GM18861 (cell line): Measurements from ENCODE around the gene FKBP1A.
"Not testable (repeated sequence)": the region's sequence is repeated elsewhere in the genome, so short reads cannot be mapped to it uniquely, and the experiment has no call there.

Experiments
- ATAC-seq: cut with Tn5 transposase; IDR thresholded peaks from one replicate; pipeline ENCODE4 v1.9.1; 2021; ENCODE audit not compliant: unreplicated experiment

The FKBP1A gene

GRCh38 chr20:1417790-1418189, 24.9 kb upstream of the FKBP1A start:
- ATAC-seq = no peak

- no peak for ATAC-seq
Measured at GRCh38 chr20:1417273-1417672, 24.4 kb upstream of the FKBP1A start.

- ATAC-seq = no peak
Measured at GRCh38 chr20:1415667-1416468, 23.0 kb upstream of the FKBP1A start.

- ATAC-seq = no peak
Measured at GRCh38 chr20:1414982-1415381, 22.1 kb upstream of the FKBP1A start.

GRCh38 chr20:1405801-1406200, 12.9 kb upstream of the FKBP1A start:
- no peak for ATAC-seq

GRCh38 chr20:1403624-1404023, 10.8 kb upstream of the FKBP1A start:
- ATAC-seq = no peak

GRCh38 chr20:1402149-1402548, 9.3 kb upstream of the FKBP1A start:
- no peak for ATAC-seq

GRCh38 chr20:1401451-1401907, 8.6 kb upstream of the FKBP1A start:
- ATAC-seq = no peak

- ATAC-seq = not testable (repeated sequence)
Measured at GRCh38 chr20:1399678-1400366, 7.0 kb upstream of the FKBP1A start.

- ATAC-seq = not testable (repeated sequence)
Measured at GRCh38 chr20:1398185-1398584, 5.3 kb upstream of the FKBP1A start.

- no peak for ATAC-seq
Measured at GRCh38 chr20:1397710-1398109, 4.9 kb upstream of the FKBP1A start.

- ATAC-seq = no peak
Measured at GRCh38 chr20:1396702-1397101, 3.8 kb upstream of the FKBP1A start.

- ATAC-seq = no peak
Measured at GRCh38 chr20:1396264-1396663, 3.4 kb upstream of the FKBP1A start.

- no peak for ATAC-seq
Measured at GRCh38 chr20:1394686-1395085, 1.8 kb upstream of the FKBP1A start.

GRCh38 chr20:1393507-1393882, 641 bp upstream of the FKBP1A start:
- ATAC-seq = no peak

- no peak for ATAC-seq
Measured at GRCh38 chr20:1392443-1392692, 486 bp downstream of the FKBP1A start.

- no peak for ATAC-seq
Measured at GRCh38 chr20:1391640-1392442, 1.0 kb downstream of the FKBP1A start.

GRCh38 chr20:1390581-1391403, 2.1 kb downstream of the FKBP1A start:
- ATAC-seq = no peak

- ATAC-seq = no peak
Measured at GRCh38 chr20:1389703-1390580, 2.9 kb downstream of the FKBP1A start.
